Activated naive CD4-positive, alpha-beta T cell treated with anti-CD3 and anti-CD28 coated beads, Interleukin-2, amount 10 ng/mL, durations not matched to agents 5 hours and 36 hours (primary cell): Measurements from ENCODE around the gene CEP78. TPM values are rescaled to one million over a fixed set of nuclear protein-coding genes. Genes with fewer than 3 reads are reported as not detected.

Source experiments
- total RNA-seq, 2 experiments: library from RNA; stranded (reverse); gene quantifications; one replicate each; pipeline ENCODE4 v1.2.3, GENCODE V29; 2021

CEP78 gene, protein sequence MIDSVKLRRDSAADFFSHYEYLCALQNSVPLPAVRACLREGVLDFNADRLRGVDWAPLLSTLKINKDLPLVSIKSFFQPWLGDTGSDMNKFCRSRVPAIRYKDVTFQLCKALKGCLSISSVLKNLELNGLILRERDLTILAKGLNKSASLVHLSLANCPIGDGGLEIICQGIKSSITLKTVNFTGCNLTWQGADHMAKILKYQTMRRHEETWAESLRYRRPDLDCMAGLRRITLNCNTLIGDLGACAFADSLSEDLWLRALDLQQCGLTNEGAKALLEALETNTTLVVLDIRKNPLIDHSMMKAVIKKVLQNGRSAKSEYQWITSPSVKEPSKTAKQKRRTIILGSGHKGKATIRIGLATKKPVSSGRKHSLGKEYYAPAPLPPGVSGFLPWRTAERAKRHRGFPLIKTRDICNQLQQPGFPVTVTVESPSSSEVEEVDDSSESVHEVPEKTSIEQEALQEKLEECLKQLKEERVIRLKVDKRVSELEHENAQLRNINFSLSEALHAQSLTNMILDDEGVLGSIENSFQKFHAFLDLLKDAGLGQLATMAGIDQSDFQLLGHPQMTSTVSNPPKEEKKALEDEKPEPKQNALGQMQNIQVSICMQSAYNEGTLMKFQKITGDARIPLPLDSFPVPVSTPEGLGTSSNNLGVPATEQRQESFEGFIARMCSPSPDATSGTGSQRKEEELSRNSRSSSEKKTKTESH
- total RNA-seq: 10 to 100 TPM; 42.3 to 42.8 TPM

DNA sequence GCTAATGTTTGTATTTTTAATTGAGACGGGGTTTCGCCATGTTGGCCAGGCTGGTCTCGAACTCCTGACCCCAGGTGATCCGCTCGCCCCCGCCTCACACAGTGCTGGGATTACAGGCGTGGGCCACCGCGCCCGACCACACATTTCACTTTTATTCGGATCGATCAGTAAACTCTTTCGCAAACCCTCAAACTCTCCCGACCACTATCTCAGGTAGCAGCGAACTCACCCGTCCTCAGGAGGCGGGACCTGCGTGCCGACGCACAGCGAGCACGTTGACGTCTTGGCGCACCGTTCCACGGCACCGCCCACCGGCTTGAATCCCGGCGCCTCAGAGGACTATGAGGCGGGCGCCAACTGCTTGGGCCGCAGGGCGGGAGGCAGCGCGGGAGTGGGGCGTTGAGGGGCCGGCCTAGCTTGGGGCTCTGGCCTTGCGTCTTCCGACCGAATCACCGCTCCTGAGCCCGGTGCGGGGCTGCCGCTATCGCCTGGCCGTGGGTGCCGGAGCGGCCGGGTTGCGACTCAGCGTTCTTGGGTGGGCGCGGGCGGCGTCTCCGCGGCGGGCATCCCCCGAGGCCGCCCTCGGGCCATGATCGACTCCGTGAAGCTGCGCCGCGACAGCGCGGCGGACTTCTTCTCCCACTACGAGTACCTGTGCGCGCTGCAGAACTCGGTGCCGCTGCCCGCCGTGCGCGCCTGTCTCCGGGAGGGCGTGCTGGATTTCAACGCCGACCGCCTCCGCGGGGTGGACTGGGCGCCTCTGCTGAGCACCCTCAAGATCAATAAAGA is at the start of gene CEP78:
Gene CEP78, plus strand, starts transcription at position 314 of the 789 bp plus-strand sequence. Its CDS starts 276 bp downstream, at position 590.

DNA sequence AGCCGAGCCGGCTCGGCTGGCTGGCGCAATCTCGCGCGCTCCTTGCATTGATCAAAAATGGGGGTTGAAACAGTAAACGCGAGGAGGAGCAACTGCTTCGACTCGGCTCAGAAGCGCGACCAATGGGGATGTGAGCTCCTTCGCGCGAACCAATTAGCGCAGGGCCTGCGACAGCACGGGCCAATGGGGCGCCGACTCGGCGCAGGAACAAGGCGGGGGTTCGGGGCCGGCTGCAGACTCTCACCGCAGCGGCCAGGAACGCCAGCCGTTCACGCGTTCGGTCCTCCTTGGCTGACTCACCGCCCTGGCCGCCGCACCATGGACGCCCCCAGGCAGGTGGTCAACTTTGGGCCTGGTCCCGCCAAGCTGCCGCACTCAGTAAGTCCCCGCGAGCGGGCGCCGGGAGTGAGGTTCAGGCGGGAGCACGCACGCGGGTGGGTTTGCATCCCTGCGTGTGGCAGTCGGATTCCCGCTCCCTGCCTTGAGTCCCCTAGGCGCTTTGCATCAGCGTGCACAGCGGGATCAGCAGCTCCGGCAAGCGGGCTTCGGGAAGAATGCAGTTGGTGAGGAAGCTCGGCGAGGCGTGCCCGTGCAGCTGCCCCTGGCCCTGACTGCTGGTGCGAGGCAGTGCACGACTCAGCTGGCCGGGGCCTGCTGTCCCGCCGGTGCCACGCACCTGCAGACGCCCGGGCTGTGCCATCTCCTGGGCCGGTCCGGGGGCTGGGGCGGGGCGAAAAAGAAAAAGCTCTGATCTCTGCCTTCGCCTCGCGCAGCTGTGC is 61.2 kb downstream of the CEP78 start, which contains the start of gene PSAT1:
Gene PSAT1, plus strand, starts transcription at position 233 of the 779 bp plus-strand sequence. Its CDS starts 86 bp downstream, at position 319.

Other genes starting within 250 kb of the CEP78 start
- 10 to 100 TPM; 30.3 TPM for gene GNAQ, start 204.3 kb upstream of the CEP78 start, total RNA-seq
- 10 to 100 TPM; 67.8 to 71.4 TPM for gene PSAT1, start 61.0 kb downstream of the CEP78 start, total RNA-seq